ENCODE results near the gene SERF1B. TPM values are rescaled to one million over a fixed set of nuclear protein-coding genes. Genes with fewer than 3 reads are reported as not detected.
"Not testable (repeated sequence)": the region's sequence is repeated elsewhere in the genome, so short reads cannot be mapped to it uniquely, and the experiment has no call there.

Gene SERF1B
- total RNA-seq (17.8 TPM), polyA plus RNA-seq (49.9 TPM)

DNA sequence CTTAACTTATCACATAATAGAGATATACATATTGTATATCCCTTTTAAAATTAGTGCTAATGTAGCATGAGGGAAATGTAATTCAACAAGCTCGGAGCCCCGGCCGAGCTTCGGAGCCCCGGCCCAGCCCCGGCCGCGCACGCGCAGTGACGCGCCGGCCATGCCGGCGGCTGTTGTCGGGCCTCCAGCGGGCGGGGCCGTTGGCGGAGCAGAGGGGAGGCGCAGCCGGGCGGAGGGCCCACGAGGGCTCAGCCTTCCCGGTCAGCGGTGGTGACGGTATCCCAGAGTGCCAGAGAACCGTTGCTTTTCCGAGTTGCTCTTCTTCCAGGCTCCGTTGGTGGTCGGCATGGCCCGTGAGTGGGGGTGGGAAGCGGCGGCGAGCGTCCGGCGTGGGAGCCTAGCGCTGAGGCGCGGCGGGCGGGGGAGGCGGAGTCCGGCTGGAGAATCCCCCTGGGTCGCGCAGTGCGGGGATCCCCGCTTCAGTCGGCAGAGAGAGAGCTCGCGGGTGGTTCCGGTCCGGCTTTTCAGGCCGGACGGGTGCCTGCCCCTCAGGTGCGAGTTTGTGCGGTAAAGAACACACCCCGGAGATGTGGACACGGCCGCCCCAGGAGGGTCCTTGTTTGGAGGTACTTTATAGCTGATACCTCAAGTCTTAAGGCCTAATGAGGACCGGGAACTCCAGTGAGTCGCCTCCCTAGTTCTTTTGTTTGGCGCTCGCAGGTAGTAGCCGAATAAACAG, at the start of gene SERF1B:
Gene SERF1B (plus strand): TSS at position 146 of the 739 bp plus-strand sequence. CDS start 201 bp downstream, at position 347.
- no CpG with 5 or more reads among the region's 66 CpGs for WGBS
- not testable (repeated sequence) for DNase-seq (ENCODE audit: extremely low spot score); H3K4me3 ChIP-seq (ENCODE audit: low read depth, low read length)

GRCh38 chr5:69991713-69992112, 33.3 kb upstream of the SERF1B start:
- H3K4me3 ChIP-seq (ENCODE audit: low read depth, low read length); H3K27ac ChIP-seq (ENCODE audit: low read depth); DNase-seq (ENCODE audit: extremely low spot score); H3K4me1 ChIP-seq (ENCODE audit: insufficient read depth); H3K36me3 ChIP-seq (ENCODE audit: insufficient read depth): not testable (repeated sequence)
- WGBS, result no CpG with 5 or more reads among the region's 2 CpGs

More for the DNA sequence above, at the start of gene SERF1B:
- H3K4me1 ChIP-seq (ENCODE audit: insufficient read depth); H3K36me3 ChIP-seq (ENCODE audit: insufficient read depth); H3K27ac ChIP-seq (ENCODE audit: low read depth): not testable (repeated sequence)

DNA sequence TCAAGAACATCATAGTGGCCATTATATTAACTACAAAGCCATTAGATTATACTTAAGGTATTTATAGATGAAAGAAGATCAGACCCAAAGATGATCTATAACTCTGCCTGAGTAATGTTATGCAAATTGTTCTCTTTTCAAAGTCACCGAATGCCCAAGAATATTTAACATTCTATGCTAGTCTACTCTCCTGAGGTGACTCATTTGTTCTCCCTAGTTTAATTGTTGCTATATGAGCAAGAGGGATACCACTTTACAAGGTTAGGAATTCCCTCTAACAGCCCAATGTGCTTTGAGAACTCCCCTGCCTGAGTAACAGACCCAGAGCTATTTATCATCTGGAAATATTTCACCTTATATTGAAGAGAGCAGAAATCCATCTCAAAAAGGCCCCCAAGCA, 29.5 kb upstream of the SERF1B start:
- not testable (repeated sequence) for DNase-seq (ENCODE audit: extremely low spot score); H3K27ac ChIP-seq (ENCODE audit: low read depth); H3K36me3 ChIP-seq (ENCODE audit: insufficient read depth); H3K4me1 ChIP-seq (ENCODE audit: insufficient read depth); H3K4me3 ChIP-seq (ENCODE audit: low read depth, low read length)
- WGBS, result no CpG with 5 or more reads among the region's 1 CpG

DNA sequence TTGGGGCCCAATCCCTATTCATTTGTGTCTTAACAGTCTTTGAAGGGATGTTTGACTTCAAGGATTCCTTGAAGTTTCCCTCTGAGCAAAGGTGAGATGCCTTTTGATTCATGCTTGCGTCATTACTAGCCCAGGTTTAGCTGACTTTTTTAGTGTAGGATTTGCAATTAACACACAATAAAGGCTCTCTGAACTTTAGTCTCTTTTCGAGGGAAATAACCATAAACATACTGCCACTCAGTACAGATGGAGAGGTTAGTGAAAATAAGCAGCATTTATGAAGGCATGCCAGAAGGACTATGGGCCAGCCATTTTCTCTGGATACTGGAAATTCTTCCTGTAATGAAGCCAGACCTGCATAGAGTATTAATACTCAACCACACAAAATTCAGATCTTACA, 4.4 kb upstream of the SERF1B start:
- not testable (repeated sequence) for H3K4me3 ChIP-seq (ENCODE audit: low read depth, low read length); H3K36me3 ChIP-seq (ENCODE audit: insufficient read depth); H3K4me1 ChIP-seq (ENCODE audit: insufficient read depth); H3K27ac ChIP-seq (ENCODE audit: low read depth); DNase-seq (ENCODE audit: extremely low spot score)
- no CpG with 5 or more reads among the region's 2 CpGs for WGBS

GRCh38 chr5:70025845-70026145, 744 bp downstream of the SERF1B start:
- H3K36me3 ChIP-seq (ENCODE audit: insufficient read depth); H3K27ac ChIP-seq (ENCODE audit: low read depth); H3K4me1 ChIP-seq (ENCODE audit: insufficient read depth); H3K4me3 ChIP-seq (ENCODE audit: low read depth, low read length); DNase-seq (ENCODE audit: extremely low spot score): not testable (repeated sequence)
- WGBS, result no CpG with 5 or more reads among the region's 4 CpGs

DNA sequence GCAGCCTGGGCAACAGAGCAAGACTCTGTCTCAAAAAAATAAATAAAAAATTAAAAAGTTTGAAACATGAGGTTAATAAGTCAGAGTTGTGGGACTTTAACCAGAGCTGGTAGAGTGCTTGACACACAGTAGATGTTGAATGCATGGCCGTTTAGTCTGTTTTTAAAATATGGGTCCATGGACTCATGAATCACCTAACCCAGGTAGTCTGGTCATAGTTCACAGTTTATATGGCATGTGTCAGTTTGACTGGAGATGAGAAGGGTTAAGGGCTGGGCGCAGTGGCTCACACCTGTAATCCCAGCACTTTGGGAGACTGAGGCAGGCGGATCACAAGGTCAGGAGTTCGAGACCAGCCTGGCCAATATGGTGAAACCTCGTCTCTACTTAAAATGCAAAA, 6.2 kb downstream of the SERF1B start:
- not testable (repeated sequence) for DNase-seq (ENCODE audit: extremely low spot score); H3K4me3 ChIP-seq (ENCODE audit: low read depth, low read length); H3K36me3 ChIP-seq (ENCODE audit: insufficient read depth); H3K4me1 ChIP-seq (ENCODE audit: insufficient read depth); H3K27ac ChIP-seq (ENCODE audit: low read depth)
- WGBS, result no CpG with 5 or more reads among the region's 5 CpGs

GRCh38 chr5:70041411-70041810, 16.4 kb downstream of the SERF1B start:
- H3K4me1 ChIP-seq (ENCODE audit: insufficient read depth); H3K4me3 ChIP-seq (ENCODE audit: low read depth, low read length); H3K36me3 ChIP-seq (ENCODE audit: insufficient read depth); DNase-seq (ENCODE audit: extremely low spot score); H3K27ac ChIP-seq (ENCODE audit: low read depth): not testable (repeated sequence)

GRCh38 chr5:70049790-70050142, 24.7 kb downstream of the SERF1B start:
- WGBS, result no CpG with 5 or more reads among the region's 16 CpGs
- H3K27ac ChIP-seq (ENCODE audit: low read depth); H3K4me3 ChIP-seq (ENCODE audit: low read depth, low read length); H3K4me1 ChIP-seq (ENCODE audit: insufficient read depth); H3K36me3 ChIP-seq (ENCODE audit: insufficient read depth); DNase-seq (ENCODE audit: extremely low spot score): not testable (repeated sequence)

GRCh38 chr5:70056289-70056942, 31.4 kb downstream of the SERF1B start:
- not testable (repeated sequence) for DNase-seq (ENCODE audit: extremely low spot score); H3K27ac ChIP-seq (ENCODE audit: low read depth); H3K4me3 ChIP-seq (ENCODE audit: low read depth, low read length); H3K36me3 ChIP-seq (ENCODE audit: insufficient read depth); H3K4me1 ChIP-seq (ENCODE audit: insufficient read depth)
- no CpG with 5 or more reads among the region's 6 CpGs for WGBS

- H3K36me3 ChIP-seq (ENCODE audit: insufficient read depth); H3K27ac ChIP-seq (ENCODE audit: low read depth); H3K4me1 ChIP-seq (ENCODE audit: insufficient read depth); DNase-seq (ENCODE audit: extremely low spot score); H3K4me3 ChIP-seq (ENCODE audit: low read depth, low read length): not testable (repeated sequence)
- no CpG with 5 or more reads among the region's 1 CpG for WGBS
These were observed 32.1 kb downstream of the SERF1B start for GRCh38 chr5:70057140-70057539.

GRCh38 chr5:70077632-70078031, 52.6 kb downstream of the SERF1B start:
- not testable (repeated sequence) for DNase-seq (ENCODE audit: extremely low spot score); H3K4me3 ChIP-seq (ENCODE audit: low read depth, low read length); H3K4me1 ChIP-seq (ENCODE audit: insufficient read depth); H3K36me3 ChIP-seq (ENCODE audit: insufficient read depth); H3K27ac ChIP-seq (ENCODE audit: low read depth)
- WGBS, result 97% methylated on average over 5 of the region's 8 CpGs

GRCh38 chr5:70088907-70089464, 63.9 kb downstream of the SERF1B start:
- not testable (repeated sequence) for H3K27ac ChIP-seq (ENCODE audit: low read depth); DNase-seq (ENCODE audit: extremely low spot score); H3K4me3 ChIP-seq (ENCODE audit: low read depth, low read length); H3K36me3 ChIP-seq (ENCODE audit: insufficient read depth); H3K4me1 ChIP-seq (ENCODE audit: insufficient read depth)
- WGBS, result no CpG with 5 or more reads among the region's 1 CpG

- not testable (repeated sequence) for DNase-seq (ENCODE audit: extremely low spot score)
- WGBS, result no CpG with 5 or more reads among the region's 7 CpGs
These were observed 66.7 kb downstream of the SERF1B start for GRCh38 chr5:70091776-70092175.

More at GRCh38 chr5:70091776-70092175, 66.7 kb downstream of the SERF1B start:
- not testable (repeated sequence) for H3K4me1 ChIP-seq (ENCODE audit: insufficient read depth); H3K4me3 ChIP-seq (ENCODE audit: low read depth, low read length); H3K36me3 ChIP-seq (ENCODE audit: insufficient read depth); H3K27ac ChIP-seq (ENCODE audit: low read depth)
